Aorta (tissue), 5 donors: ENCODE data around the gene BRMS1L. TPM values are rescaled to one million over a fixed set of nuclear protein-coding genes. Genes with fewer than 3 reads are reported as not detected.
"Not testable (repeated sequence)": the region's sequence is repeated elsewhere in the genome, so short reads cannot be mapped to it uniquely, and the experiment has no call there.

ENCODE experiments used
- ATAC-seq: fragments of 200-7000 bp; cut with Tn5 transposase; one replicate; pipeline ENCODE4 v1.9.1; 2022; ENCODE audit warnings: moderate library complexity; ENCODE audit not compliant: low FRiP score
- DNase-seq, 2 donors: peaks; one replicate each; pipeline ENCODE4 v3.0.0-alpha.2; 2020
- H3K27ac ChIP-seq, 2 donors: one replicate each; pipeline ENCODE4 v1.5.1; 2013; ENCODE audit warnings: low read length in 2 of 2, mild to moderate bottlenecking in 2 of 2, moderate library complexity in 2 of 2, control low read depth in 1 of 2, inconsistent platforms in 1 of 2, low read depth in 1 of 2
- H3K27me3 ChIP-seq, 2 donors: one replicate each; pipeline ENCODE4 v1.6.1; 2013; ENCODE audit warnings: control low read depth in 1 of 2, low read length in 1 of 2, mild to moderate bottlenecking in 1 of 2, moderate library complexity in 1 of 2; ENCODE audit not compliant: insufficient read depth in 2 of 2, control insufficient read depth in 1 of 2
- H3K36me3 ChIP-seq, 2 donors: one replicate each; pipeline ENCODE4 v1.6.1; 2013; ENCODE audit warnings: control low read depth in 1 of 2, low read length in 1 of 2, mild to moderate bottlenecking in 1 of 2; ENCODE audit not compliant: insufficient read depth in 2 of 2, control insufficient read depth in 1 of 2
- H3K4me1 ChIP-seq, 2 donors: one replicate each; pipeline ENCODE4 v1.6.1; 2013; ENCODE audit warnings: low read length in 2 of 2, control low read depth in 1 of 2, mild to moderate bottlenecking in 1 of 2, moderate library complexity in 1 of 2; ENCODE audit not compliant: insufficient read depth in 2 of 2, control insufficient read depth in 1 of 2
- H3K4me3 ChIP-seq, 2 donors: one replicate each; pipeline ENCODE4 v1.5.1; 2013; ENCODE audit warnings: low read length in 2 of 2, control low read depth in 1 of 2, mild to moderate bottlenecking in 1 of 2
- H3K9me3 ChIP-seq: one replicate; pipeline ENCODE4 v1.6.1; 2013; ENCODE audit warnings: mild to moderate bottlenecking, low read length; ENCODE audit not compliant: control insufficient read depth
- WGBS, 2 donors: extraction: QIAGEN DNeasy Blood & Tissue Kit; methylation state at CpG; one replicate each; pipeline ENCODE4 v1.1.7; 2013; 5-methylcytosine and 5-hydroxymethylcytosine counted together
- intact Hi-C, 2 donors: fragments of 100-400 bp; cut with DNase I; formaldehyde crosslinking; loops; one replicate each; pipeline versions ENCODE4 v1.14.2 to v1.15.0; 2022
- long read RNA-seq, 2 donors: library from polyadenylated mRNA; unstranded; transcript quantifications; one replicate each; pipeline ENCODE4 v2.0.0, GENCODE V29; 2020 to 2021
- polyA plus RNA-seq, 2 donors: library from polyadenylated mRNA; stranded (reverse); fragments of 200-250 nt; gene quantifications; one replicate each; pipeline ENCODE4 v1.2.3, GENCODE V29; 2013
- total RNA-seq, 2 donors: library from RNA; stranded (reverse); fragmentation: NEBNext Ultra II Directional; extraction: Animal tissue kit (Norgen Biotek cat#: 25700); gene quantifications; one replicate each; pipeline ENCODE4 v1.2.1, GENCODE V29; 2021
- donor health status: healthy with polysubstance abuse.
- donor health status: Bipolar disorder and iron deficiency.
- donor health status: DM: no; HTN: no; CAD: no.
- donor health status: DM: no; HTN: no; CAD: no.
- donor health status: DM: yes; HTN: yes; CAD: no.

Gene BRMS1L
- total RNA-seq (10 to 100 TPM; 13.4 to 14.9 TPM), polyA plus RNA-seq (10 to 100 TPM in 1 of 2 donors, 1 to 10 TPM in 1; 9.6 to 20.9 TPM)
- long read RNA-seq, donor 1, transcript BRMS1L-201 (10 exons, 2,657 nt): major isoform, 12 of 16 reads
- long read RNA-seq, donor 1, partial matches to known transcripts: 1 of 16 reads
- long read RNA-seq, donor 1, other reads (novel, unspliced or antisense): 3 of 16 reads
- long read RNA-seq, donor 2, partial matches to known transcripts: 1 of 8 reads
- long read RNA-seq, donor 2, other reads (novel, unspliced or antisense): 3 of 8 reads

GRCh38 chr14:35826218-35826951 is at the start of gene BRMS1L:
Gene BRMS1L (plus strand): TSS chr14:35826338. CDS start chr14:35826517, 179 bp downstream.
- ATAC-seq (peak; percentile 100), DNase-seq (peak; percentile 99)
- H3K36me3 ChIP-seq: no peaks in the 10 kb centered on the region
- WGBS, 2 donors: 0 to 1% methylated on average over 65 to 70 of the region's 70 CpGs
- intact Hi-C loops: loop anchor here in 1 of 2 donors (5.0 kb wide), 1 partner anchor 41 kb away; no protein-coding TSS in a partner anchor
- no peaks in the 10 kb centered on the region for H3K27me3 ChIP-seq
- H3K9me3 ChIP-seq: no peaks in the 10 kb centered on the region
- peak within 1 kb of the TSS; percentile 48 to 78 for H3K4me3 ChIP-seq
- H3K27ac ChIP-seq: peak within 1 kb of the TSS; percentile 64 to 90
- H3K4me1 ChIP-seq: no peaks in the 10 kb centered on the region

- no peaks in the 10 kb centered on the region for H3K27me3 ChIP-seq
- H3K27ac ChIP-seq: no peak overlapping the region
- intact Hi-C loops: no loop called here
- no peaks in the 10 kb centered on the region for H3K9me3 ChIP-seq
- no peaks in the 10 kb centered on the region for H3K4me1 ChIP-seq
- H3K4me3 ChIP-seq: no peak overlapping the region
- 86 to 88% methylated on average over 4 of the region's 4 CpGs for WGBS, 2 donors
- DNase-seq: no peak
- no peak for ATAC-seq
- no peaks in the 10 kb centered on the region for H3K36me3 ChIP-seq
Measured at GRCh38 chr14:35776823-35777222, 49.3 kb upstream of the BRMS1L start.

GRCh38 chr14:35777550-35777949 is 48.6 kb upstream of the BRMS1L start:
- ATAC-seq, H3K4me1 ChIP-seq, H3K9me3 ChIP-seq, H3K27me3 ChIP-seq, H3K4me3 ChIP-seq, DNase-seq, intact Hi-C loops, H3K36me3 ChIP-seq, H3K27ac ChIP-seq: not testable (repeated sequence)
- WGBS, 2 donors: 94 to 97% methylated on average over 5 of the region's 5 CpGs

- Histone ChIP-seq H3K4me3 (no peak overlapping the region), H3K9me3 (no peaks in the 10 kb centered on the region), H3K4me1 (no peaks in the 10 kb centered on the region), H3K36me3 (no peaks in the 10 kb centered on the region), H3K27me3 (no peaks in the 10 kb centered on the region), H3K27ac (no peak overlapping the region)
- no peak for ATAC-seq
- intact Hi-C loops: no loop called here
- DNase-seq: no peak
- WGBS, 2 donors: 97 to 98% methylated on average over 3 of the region's 3 CpGs
Measured at GRCh38 chr14:35779368-35779767, 46.8 kb upstream of the BRMS1L start.

- WGBS, 2 donors: 56 to 57% methylated on average over 1 of the region's 1 CpG
- ATAC-seq: no peak
- Histone ChIP-seq H3K36me3 (no peaks in the 10 kb centered on the region), H3K4me1 (no peaks in the 10 kb centered on the region), H3K27me3 (no peaks in the 10 kb centered on the region), H3K27ac (no peak overlapping the region), H3K9me3 (no peaks in the 10 kb centered on the region), H3K4me3 (no peak overlapping the region)
- no peak for DNase-seq
- intact Hi-C loops: no loop called here
Measured at GRCh38 chr14:35783699-35784098, 42.4 kb upstream of the BRMS1L start.

- Histone ChIP-seq H3K4me3 (no peak overlapping the region), H3K9me3 (no peaks in the 10 kb centered on the region), H3K36me3 (no peaks in the 10 kb centered on the region), H3K4me1 (no peaks in the 10 kb centered on the region), H3K27me3 (no peaks in the 10 kb centered on the region), H3K27ac (no peak overlapping the region)
- WGBS, 2 donors: 64 to 77% methylated on average over 2 of the region's 2 CpGs
- ATAC-seq: no peak
- intact Hi-C loops: no loop called here
- DNase-seq: no peak
Measured at GRCh38 chr14:35786856-35787255, 39.3 kb upstream of the BRMS1L start.

- DNase-seq (no peak), ATAC-seq (no peak)
- Histone ChIP-seq H3K4me1 (no peaks in the 10 kb centered on the region), H3K27ac (no peak overlapping the region), H3K9me3 (no peaks in the 10 kb centered on the region), H3K27me3 (no peaks in the 10 kb centered on the region), H3K36me3 (no peaks in the 10 kb centered on the region), H3K4me3 (no peak overlapping the region)
- 88 to 91% methylated on average over 4 of the region's 4 CpGs for WGBS, 2 donors
- intact Hi-C loops: no loop called here
Measured at GRCh38 chr14:35789651-35790050, 36.5 kb upstream of the BRMS1L start.

GRCh38 chr14:35797796-35798195 is 28.3 kb upstream of the BRMS1L start:
- Histone ChIP-seq H3K4me1 (no peaks in the 10 kb centered on the region), H3K36me3 (no peaks in the 10 kb centered on the region), H3K4me3 (no peak overlapping the region), H3K27ac (no peak overlapping the region), H3K27me3 (no peaks in the 10 kb centered on the region), H3K9me3 (no peaks in the 10 kb centered on the region)
- intact Hi-C loops: no loop called here
- DNase-seq (no peak), ATAC-seq (no peak)
- WGBS, 2 donors: 93 to 95% methylated on average over 6 of the region's 6 CpGs
